Gastroesophageal sphincter (tissue), 3 donors: ENCODE results near the gene FXR1.

Experiments
- CTCF ChIP-seq, 4 experiments: fragments of 200-600 bp in 2 of 4; fragments of 450-650 bp in 2 of 4; sonication (generic) in 1 of 4; IDR thresholded peaks; one replicate each; pipeline ENCODE4 v1.5.1; 2017 to 2019; ENCODE audit warnings: antibody characterized with exemption in 4 of 4, mild to moderate bottlenecking in 2 of 4, moderate library complexity in 2 of 4
- POLR2A ChIP-seq, 2 donors: fragments of 450-650 bp; IDR thresholded peaks; one replicate each; pipeline ENCODE4 v1.6.1; 2017; ENCODE audit warnings: antibody characterized with exemption in 2 of 2, mild to moderate bottlenecking in 2 of 2, moderate library complexity in 1 of 2

GRCh38 chr3:180983136-180983535 is 70.7 kb downstream of the FXR1 start:
- no peak for TF ChIP-seq POLR2A (IDR thresholded peaks at IDR 0.05)
- no peak for TF ChIP-seq CTCF (IDR thresholded peaks at IDR 0.05)
